G401 (cell line): Measurements from ENCODE around the gene METTL2B. TPM values are rescaled to one million over a fixed set of nuclear protein-coding genes. Genes with fewer than 3 reads are reported as not detected.

Experiments used
- total RNA-seq: library from RNA; depleted of rRNA; stranded (reverse); fragments of >200 nt; shearing (Covaris generic); gene quantifications from 2 replicates; pipeline ENCODE4 v1.2.3, GENCODE V29; 2014; rRNA removed

METTL2B gene
- total RNA-seq, 1 experiment from 2014 or later = 55.4 TPM

Other genes with a start within 250 kb of the METTL2B start
- gene LEP, start 235.5 kb upstream of the METTL2B start, total RNA-seq = not detected in 2 replicates
- 20.6 and 58.3 TPM in 2 replicates for gene RBM28, start 132.8 kb upstream of the METTL2B start, total RNA-seq
- gene PRRT4, start 115.1 kb upstream of the METTL2B start, total RNA-seq = 0.78 TPM in 1 of 2 replicates, not detected in the other
- gene IMPDH1, start 66.8 kb upstream of the METTL2B start, total RNA-seq = 58.5 and 67.9 TPM in 2 replicates
- gene HILPDA, start 20.9 kb upstream of the METTL2B start, total RNA-seq = 9.0 and 14.2 TPM in 2 replicates
- gene GARIN1A, start 195.5 kb downstream of the METTL2B start, total RNA-seq = 0.81 TPM in 1 of 2 replicates, not detected in the other